Body of pancreas (tissue), 4 donors: Measurements from ENCODE around the gene KIAA1217.

ENCODE experiments used
- POLR2A ChIP-seq, 3 donors: fragments of 450-650 bp; IDR thresholded peaks; one replicate each; pipeline ENCODE4 v1.6.1; 2016; ENCODE audit warnings: antibody characterized with exemption in 3 of 3, mild to moderate bottlenecking in 2 of 3
- TF ChIP-seq, protein P1 (sequence below), 7 experiments: fragments of 450-650 bp in 4 of 7; fragments of 200-600 bp in 3 of 7; sonication (generic) in 3 of 7; IDR thresholded peaks; one replicate each; pipeline ENCODE4 v1.5.1; 2016 to 2019; ENCODE audit warnings: antibody characterized with exemption in 7 of 7

DNA sequence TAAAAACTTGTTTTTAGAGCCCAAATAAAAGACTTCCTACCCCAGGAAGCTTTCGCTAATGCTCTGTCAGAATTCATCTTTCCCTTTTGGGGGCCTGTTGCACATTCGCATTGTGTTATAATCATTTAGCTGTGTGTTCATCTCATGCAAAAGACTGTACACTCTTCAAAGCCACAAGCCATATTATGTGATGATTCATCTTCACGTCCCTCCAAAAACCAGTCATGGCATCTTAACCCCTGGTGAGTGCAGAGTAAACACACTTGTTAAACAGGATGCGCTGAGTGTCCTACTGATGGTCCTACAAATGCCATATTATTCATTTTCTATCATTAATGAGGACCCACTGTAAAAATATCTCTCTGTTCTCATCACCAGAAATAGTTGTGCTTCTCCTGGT lies 235.4 kb downstream of the KIAA1217 start:
- TF ChIP-seq, protein P1, sequence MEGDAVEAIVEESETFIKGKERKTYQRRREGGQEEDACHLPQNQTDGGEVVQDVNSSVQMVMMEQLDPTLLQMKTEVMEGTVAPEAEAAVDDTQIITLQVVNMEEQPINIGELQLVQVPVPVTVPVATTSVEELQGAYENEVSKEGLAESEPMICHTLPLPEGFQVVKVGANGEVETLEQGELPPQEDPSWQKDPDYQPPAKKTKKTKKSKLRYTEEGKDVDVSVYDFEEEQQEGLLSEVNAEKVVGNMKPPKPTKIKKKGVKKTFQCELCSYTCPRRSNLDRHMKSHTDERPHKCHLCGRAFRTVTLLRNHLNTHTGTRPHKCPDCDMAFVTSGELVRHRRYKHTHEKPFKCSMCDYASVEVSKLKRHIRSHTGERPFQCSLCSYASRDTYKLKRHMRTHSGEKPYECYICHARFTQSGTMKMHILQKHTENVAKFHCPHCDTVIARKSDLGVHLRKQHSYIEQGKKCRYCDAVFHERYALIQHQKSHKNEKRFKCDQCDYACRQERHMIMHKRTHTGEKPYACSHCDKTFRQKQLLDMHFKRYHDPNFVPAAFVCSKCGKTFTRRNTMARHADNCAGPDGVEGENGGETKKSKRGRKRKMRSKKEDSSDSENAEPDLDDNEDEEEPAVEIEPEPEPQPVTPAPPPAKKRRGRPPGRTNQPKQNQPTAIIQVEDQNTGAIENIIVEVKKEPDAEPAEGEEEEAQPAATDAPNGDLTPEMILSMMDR (IDR thresholded peaks at IDR 0.05) = no peak
- TF ChIP-seq POLR2A (IDR thresholded peaks at IDR 0.05) = no peak
